GM19043 (cell line): ENCODE data around the gene BPIFB6.
"Not testable (repeated sequence)": the region's sequence is repeated elsewhere in the genome, so short reads cannot be mapped to it uniquely, and the experiment has no call there.

ENCODE experiments used
- ATAC-seq: cut with Tn5 transposase; IDR thresholded peaks from one replicate; pipeline ENCODE4 v1.9.1; 2021; ENCODE audit warnings: low read depth; ENCODE audit not compliant: unreplicated experiment

BPIFB6 gene

GRCh38 chr20:33027769-33028751 is 3.4 kb upstream of the BPIFB6 start:
- ATAC-seq: no peak

DNA sequence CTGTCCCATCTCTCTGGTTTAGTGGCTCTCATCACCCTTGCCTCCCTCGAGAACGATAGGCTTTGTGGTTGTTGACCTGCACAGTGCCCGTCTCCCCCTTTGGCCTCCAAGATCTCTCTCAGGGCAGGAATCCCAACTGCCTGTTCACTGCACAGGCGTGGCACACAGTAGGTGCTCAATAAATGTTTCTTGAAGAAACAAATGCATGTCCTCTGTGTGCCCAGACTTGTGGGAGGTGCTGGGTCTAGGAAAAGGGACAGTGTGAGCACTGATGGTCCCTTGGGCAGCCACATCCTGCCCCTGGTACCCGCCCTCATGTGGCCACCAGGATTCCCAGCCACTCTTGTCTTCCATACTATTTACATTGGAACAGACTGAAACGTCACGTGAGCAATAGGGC is 2.6 kb upstream of the BPIFB6 start:
- no peak for ATAC-seq

DNA sequence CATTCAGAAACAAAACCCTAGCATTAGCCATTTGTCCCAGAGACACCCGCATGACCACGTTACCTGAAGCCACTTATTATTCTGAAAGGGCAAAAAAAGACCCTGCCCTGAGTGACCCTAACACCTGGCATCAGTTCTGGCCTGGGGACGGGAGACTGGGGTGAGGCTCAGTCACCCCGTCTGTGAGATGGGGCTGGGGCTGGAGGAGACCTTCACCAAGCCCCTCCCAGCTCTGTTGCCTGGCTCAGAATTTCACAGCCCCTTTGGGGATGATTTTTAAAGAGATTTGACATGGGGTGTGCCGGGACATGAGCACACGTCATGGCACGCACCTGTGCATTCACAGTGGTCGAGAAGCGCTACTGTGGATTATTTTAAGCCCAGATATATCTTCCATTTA is 1.4 kb upstream of the BPIFB6 start:
- ATAC-seq: no peak

DNA sequence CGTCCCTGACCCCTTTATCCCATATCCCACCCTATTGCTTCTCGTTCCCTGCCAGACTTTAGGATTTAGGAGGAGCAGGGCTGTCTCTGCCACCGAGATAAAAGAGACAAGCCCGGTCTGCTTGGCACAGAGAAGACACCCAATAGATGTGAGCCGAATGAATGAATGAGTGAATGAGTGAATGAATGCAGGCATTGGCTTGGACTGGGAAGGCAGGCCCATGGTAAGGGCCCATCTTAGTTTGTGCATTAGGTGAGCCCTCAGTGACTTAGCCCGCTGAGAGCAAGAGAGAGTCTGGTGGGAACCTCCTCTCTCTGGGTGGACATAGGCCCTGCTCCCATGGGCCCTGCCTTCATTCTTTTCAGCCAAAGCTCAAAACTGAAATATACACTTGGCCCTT is 879 bp upstream of the BPIFB6 start:
- ATAC-seq: no peak

GRCh38 chr20:33032555-33032954 is 1.1 kb downstream of the BPIFB6 start:
- no peak for ATAC-seq

- ATAC-seq: no peak
Measured at GRCh38 chr20:33033381-33033780, 1.9 kb downstream of the BPIFB6 start.

DNA sequence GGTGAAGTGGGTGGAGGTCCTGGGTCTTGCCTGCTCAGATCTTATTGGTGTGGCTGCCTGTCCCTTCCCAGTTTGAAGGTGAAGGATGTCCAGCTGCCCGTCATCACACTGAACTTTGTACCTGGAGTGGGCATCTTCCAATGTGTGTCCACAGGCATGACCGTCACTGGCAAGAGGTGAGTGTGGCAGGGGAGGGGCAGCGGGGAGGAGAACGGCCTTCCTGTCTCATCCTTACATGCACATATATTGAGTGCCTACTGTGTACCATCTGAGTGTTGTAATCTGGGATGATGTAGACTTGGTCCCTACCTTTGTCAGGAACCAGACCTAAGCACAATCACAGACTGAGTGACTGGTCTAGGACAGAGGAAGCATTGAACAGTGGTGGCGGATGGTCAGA is 2.7 kb downstream of the BPIFB6 start:
- no peak for ATAC-seq

DNA sequence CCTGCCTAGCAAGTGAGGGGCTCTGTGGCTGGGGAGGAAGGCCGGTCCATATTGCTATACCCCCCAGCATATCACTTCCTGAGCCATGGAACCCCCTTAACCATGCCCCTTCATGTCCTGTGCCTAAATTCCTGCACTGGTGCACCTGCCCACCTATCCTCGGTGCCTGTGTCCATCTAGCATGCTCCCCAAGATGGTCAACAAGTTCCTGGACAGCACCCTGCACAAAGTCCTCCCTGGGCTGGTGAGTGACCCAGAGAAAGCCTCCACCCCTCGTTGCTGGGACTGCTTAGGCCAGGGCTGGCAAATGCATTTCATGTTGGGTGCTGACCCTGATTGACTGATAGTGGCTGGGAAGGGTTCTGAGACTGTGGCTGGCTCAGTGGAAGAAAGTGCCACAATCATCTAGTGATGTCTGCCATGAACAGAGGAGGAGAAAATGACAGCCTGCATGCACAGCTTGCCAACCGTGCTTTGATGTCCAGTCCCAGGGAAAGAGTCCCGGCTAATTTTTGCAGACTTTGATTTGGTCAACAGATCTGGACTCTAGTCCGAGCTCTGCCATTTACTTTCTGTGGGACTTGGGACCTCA is 3.5 kb downstream of the BPIFB6 start:
- no peak for ATAC-seq

- no peak for ATAC-seq
Measured at GRCh38 chr20:33037456-33037855, 6.0 kb downstream of the BPIFB6 start.

DNA sequence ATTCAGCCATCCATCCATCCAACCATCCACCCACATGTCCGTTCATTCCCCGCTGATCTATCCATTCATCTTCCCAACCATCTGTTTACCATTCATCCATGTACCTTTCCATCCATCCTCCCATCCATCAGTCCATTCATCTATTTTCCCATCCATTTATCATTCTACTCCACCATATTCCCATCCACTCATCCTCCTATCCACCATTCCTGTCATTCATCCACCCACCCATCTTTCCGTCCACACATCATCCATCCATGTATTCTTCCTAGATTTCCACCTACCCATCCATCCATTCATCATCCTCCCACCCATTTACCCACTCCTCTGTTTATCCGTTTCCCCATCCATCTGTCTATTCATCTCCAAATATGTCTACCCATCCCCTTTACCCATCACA is 6.8 kb downstream of the BPIFB6 start:
- ATAC-seq: no peak

DNA sequence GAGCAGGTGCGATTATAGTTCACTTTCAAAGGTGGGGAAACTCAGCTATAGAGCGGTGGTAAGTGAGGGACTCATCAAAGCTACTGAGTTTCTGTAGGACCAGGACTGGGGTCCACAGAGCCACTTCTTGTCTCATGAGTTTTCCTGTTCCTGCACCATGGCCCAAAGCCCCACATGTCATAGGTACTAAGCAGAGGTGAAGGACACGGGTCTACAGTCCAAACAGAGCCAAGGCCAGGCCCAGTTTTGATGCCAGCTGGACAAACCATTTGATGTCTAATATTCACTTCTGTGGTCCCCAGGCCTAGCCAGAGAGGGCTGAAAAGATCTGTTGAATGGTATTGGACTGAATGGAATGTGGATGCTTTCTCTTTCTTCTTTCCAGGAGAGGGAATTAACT is 11.0 kb downstream of the BPIFB6 start:
- ATAC-seq: no peak

GRCh38 chr20:33042983-33043730 is 11.7 kb downstream of the BPIFB6 start:
- no peak for ATAC-seq

DNA sequence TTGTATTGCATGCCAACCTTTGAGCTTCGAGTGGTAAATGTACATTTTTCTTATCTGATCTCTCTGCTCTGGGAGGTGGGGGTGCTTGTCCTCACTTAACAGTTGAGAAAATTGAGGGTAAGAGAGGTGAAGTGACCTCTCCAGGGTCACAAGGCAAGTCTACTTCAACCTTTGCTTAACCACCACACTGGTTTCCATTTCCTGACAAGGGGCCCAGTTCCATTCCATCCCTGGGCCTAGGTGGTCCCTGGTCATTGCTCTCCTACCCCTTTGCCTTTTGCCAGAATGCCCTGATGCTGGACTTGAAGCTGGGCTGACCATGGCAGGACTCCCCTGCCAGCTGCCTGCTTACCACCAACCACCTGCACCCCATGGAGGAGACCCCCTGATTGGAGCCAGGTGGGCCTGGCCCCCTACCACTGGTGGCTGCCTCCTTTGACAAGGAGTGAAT is 12.3 kb downstream of the BPIFB6 start:
- ATAC-seq: no peak

DNA sequence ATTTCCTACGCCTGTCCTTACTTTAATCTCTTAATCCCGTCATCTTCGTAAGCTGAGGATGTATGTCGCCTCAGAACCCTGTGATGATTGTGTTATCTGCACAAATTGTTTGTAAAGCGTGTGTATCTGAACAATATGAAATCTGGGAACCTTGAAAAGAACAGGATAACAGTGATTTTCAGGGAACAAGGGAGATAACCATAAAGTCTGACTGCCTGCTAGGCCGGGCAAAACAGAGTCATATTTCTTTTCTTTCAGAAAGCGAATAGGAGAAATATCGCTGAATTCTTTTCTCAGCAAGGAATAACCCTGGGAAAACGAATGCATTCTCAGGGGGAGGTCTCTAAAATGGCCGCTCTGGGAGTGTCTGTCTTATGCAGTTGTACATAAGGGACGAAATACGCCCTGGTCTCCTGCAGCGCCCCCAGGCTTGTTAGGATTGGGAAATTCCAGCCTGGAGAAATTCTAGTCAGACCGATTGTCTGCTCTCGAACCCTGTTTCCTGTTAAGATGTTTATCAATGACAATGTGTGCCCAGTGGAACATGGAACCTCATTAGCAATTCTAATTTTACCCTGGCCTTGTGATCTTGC is 13.8 kb downstream of the BPIFB6 start:
- ATAC-seq: not testable (repeated sequence)

GRCh38 chr20:33046412-33046811 is 15.0 kb downstream of the BPIFB6 start:
- no peak for ATAC-seq

GRCh38 chr20:33051333-33051732 is 19.9 kb downstream of the BPIFB6 start:
- no peak for ATAC-seq

- ATAC-seq: no peak
Measured at GRCh38 chr20:33053291-33054106, 22.1 kb downstream of the BPIFB6 start, which contains the start of gene BPIFB3. Gene BPIFB3, plus strand, starts transcription at chr20:33053903. Its CDS starts 1,533 bp downstream, at chr20:33055436.

GRCh38 chr20:33054381-33054780 is 22.9 kb downstream of the BPIFB6 start:
- ATAC-seq: no peak

GRCh38 chr20:33054791-33055190 is 23.3 kb downstream of the BPIFB6 start:
- ATAC-seq: no peak

GRCh38 chr20:33059136-33059535 is 27.7 kb downstream of the BPIFB6 start:
- no peak for ATAC-seq
